ENCODE results near the gene IGFN1.
A peak's percentile ranks its signal among the peaks of the same experiment; 100 is the strongest.

IGFN1 gene

DNA sequence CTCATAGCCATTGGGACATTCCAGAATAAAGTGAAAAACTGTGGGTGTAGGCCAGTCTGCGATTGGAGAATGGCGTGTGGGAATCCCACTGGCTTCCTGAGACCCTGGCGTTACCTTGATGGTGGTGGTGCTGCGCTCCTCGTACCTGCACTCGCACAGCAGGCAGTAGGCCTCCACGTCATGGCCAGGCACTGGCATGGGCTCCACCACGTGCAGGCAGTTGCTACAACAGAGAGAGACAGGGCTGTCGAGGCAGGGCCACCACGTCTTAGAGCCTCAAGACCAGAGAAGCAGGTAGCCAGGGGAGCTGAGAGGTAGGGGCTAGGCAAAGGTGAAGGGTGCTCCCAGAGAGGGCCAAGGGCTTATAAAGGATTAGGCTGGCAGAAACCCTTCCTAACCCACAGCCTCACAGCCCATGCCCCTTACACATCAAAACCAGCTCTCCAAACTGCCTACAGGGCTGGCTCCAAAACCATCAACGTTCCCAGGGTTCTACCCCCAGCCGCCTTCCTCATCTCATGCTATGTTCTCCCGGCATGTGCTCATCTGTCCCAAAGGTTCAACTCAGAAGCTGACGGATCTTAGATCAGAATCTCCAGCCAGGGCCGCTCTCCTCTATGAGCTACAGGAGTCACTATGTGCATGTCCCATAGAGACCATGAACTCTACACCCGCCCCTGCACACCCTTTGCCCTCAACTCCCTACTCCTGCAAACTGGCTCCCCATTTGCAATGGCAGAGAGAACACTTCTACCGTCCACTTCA is 43.8 kb upstream of the IGFN1 start:
- Histone ChIP-seq H3K4me3 (ENCODE audit: insufficient read depth, low read depth, low read length, poor library complexity, severe bottlenecking) (no peak overlapping the region), H3K36me3 (ENCODE audit: control insufficient read depth, insufficient read depth, low read length) (peaks cover 41% of the 10 kb centered on the region), H3K27ac (ENCODE audit: insufficient read depth, low read length, poor library complexity, severe bottlenecking) (no peak overlapping the region), H3K4me1 (ENCODE audit: control insufficient read depth, insufficient read depth, low read length, poor library complexity, severe bottlenecking) (no peaks in the 10 kb centered on the region), H3K9me3 (ENCODE audit: control insufficient read depth, low read length) (no peaks in the 10 kb centered on the region), H3K27me3 (replicated peaks; ENCODE audit: control insufficient read depth, insufficient read depth, low read length, poor library complexity, severe bottlenecking) (no peaks in the 10 kb centered on the region)
- no peak for DNase-seq

DNA sequence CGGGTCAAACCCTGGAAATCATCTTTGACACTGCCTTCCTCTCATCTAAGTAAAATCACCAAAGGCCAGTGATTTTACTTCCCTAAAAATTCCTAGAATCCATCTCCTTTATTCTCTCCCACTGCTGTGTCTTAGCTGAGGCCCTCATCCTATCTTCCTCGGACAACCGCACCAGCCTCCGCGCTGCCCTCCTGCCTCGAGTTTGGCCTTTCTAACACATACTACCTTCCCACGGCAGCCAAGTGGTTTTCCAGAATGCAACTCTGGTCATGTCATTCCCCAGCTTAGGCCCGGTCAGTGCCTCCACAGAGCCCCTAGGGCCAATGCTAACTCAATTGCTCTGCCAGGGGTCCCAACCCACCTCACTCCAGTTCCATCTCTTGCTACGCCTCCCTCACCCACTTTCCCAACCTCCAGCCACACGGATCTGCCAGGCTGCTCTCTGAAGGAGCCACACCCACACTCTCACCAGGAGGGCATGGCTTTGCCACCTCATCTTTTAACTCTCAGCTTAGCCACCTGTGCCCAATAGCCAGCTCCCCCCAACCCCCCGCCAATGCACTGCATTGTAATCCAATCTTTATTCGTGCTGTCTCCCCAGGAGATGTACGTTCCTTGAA is 43.1 kb upstream of the IGFN1 start:
- peaks cover 39% of the 10 kb centered on the region for H3K36me3 ChIP-seq (ENCODE audit: control insufficient read depth, insufficient read depth, low read length)

DNA sequence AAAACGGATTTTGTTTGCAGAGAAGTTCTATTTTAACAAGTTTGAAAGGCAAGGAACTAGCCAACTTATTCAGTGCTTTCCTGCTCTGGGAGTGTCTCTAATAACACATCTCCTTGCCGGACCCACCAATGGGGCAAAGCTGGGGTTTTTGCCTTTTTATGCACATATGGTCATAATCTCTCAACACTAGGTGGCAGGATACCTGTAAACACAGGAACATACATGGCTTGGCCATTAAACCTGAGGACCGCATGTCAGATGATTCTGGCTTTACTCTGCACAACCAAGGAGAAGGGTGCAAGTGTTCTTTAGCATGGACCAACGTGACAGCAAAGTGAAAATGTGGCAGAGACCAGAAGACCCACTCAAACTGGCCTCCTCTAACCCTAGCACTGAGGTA is 41.2 kb upstream of the IGFN1 start:
- Histone ChIP-seq H3K27me3 (replicated peaks; ENCODE audit: control insufficient read depth, insufficient read depth, low read length, poor library complexity, severe bottlenecking) (no peaks in the 10 kb centered on the region), H3K9me3 (ENCODE audit: control insufficient read depth, low read length) (no peaks in the 10 kb centered on the region), H3K4me3 (ENCODE audit: insufficient read depth, low read depth, low read length, poor library complexity, severe bottlenecking) (no peak overlapping the region), H3K36me3 (ENCODE audit: control insufficient read depth, insufficient read depth, low read length) (peaks cover 21% of the 10 kb centered on the region), H3K27ac (ENCODE audit: insufficient read depth, low read length, poor library complexity, severe bottlenecking) (no peak overlapping the region), H3K4me1 (ENCODE audit: control insufficient read depth, insufficient read depth, low read length, poor library complexity, severe bottlenecking) (peaks cover 4% of the 10 kb centered on the region)
- DNase-seq, result no peak

More for the DNA sequence above, 43.1 kb upstream of the IGFN1 start:
- no peak overlapping the region for H3K27ac ChIP-seq (ENCODE audit: insufficient read depth, low read length, poor library complexity, severe bottlenecking)
- DNase-seq, result no peak
- H3K4me3 ChIP-seq (ENCODE audit: insufficient read depth, low read depth, low read length, poor library complexity, severe bottlenecking), result no peak overlapping the region
- H3K4me1 ChIP-seq (ENCODE audit: control insufficient read depth, insufficient read depth, low read length, poor library complexity, severe bottlenecking), result no peaks in the 10 kb centered on the region
- no peaks in the 10 kb centered on the region for H3K27me3 ChIP-seq (replicated peaks; ENCODE audit: control insufficient read depth, insufficient read depth, low read length, poor library complexity, severe bottlenecking)
- no peaks in the 10 kb centered on the region for H3K9me3 ChIP-seq (ENCODE audit: control insufficient read depth, low read length)

DNA sequence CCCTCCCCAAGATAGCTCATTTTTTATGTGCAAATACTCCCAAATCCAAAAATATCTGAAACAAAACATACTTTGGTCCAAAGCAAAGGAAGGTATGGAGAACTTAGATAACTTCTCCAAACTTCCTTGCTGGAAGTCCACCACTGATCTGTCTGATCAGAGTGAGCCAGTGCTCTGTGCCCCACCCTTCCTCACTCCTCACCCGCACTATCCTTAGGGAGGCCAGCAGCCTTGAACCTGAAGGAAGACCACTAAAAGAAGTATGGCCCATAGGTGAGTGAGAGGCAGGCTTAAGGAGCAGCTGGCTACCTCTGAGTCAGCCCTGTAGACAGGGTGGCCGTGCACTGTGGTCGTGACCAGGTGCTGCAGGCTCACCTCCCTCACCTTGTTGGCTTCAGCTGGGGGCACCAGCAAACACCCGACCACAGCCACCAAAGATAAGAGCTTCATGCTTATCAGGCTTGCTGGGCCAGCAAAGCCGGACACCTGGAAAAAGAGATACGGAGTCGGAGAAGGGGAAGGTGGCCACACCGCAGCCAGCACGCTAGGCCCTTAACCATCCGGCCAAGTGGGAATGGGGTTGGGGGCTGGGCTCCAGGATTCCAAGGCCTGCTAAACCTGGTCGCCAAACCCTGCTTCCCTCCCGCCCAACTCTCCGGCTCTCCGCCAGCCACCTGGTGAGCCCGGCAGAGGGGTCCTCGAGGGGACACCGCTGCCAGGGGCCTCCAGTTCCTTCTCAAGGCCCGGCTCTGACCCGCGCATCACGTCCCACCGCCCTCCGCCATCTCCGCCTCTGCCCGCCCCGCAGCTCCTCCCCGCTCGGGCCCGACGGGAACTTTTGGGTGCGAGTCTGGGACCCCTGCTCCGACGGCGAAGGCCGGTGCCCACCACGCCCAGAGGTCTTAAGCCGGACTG is 36.9 kb upstream of the IGFN1 start:
- H3K4me1 ChIP-seq (ENCODE audit: control insufficient read depth, insufficient read depth, low read length, poor library complexity, severe bottlenecking), result peaks cover 8% of the 10 kb centered on the region
- H3K27me3 ChIP-seq (replicated peaks; ENCODE audit: control insufficient read depth, insufficient read depth, low read length, poor library complexity, severe bottlenecking), result no peaks in the 10 kb centered on the region
- no peaks in the 10 kb centered on the region for H3K9me3 ChIP-seq (ENCODE audit: control insufficient read depth, low read length)
- H3K36me3 ChIP-seq (ENCODE audit: control insufficient read depth, insufficient read depth, low read length), result no peaks in the 10 kb centered on the region
- H3K27ac ChIP-seq (ENCODE audit: insufficient read depth, low read length, poor library complexity, severe bottlenecking), result no peak overlapping the region
- peak overlapping the region; percentile 86 for H3K4me3 ChIP-seq (ENCODE audit: insufficient read depth, low read depth, low read length, poor library complexity, severe bottlenecking)
- no peak for DNase-seq

DNA sequence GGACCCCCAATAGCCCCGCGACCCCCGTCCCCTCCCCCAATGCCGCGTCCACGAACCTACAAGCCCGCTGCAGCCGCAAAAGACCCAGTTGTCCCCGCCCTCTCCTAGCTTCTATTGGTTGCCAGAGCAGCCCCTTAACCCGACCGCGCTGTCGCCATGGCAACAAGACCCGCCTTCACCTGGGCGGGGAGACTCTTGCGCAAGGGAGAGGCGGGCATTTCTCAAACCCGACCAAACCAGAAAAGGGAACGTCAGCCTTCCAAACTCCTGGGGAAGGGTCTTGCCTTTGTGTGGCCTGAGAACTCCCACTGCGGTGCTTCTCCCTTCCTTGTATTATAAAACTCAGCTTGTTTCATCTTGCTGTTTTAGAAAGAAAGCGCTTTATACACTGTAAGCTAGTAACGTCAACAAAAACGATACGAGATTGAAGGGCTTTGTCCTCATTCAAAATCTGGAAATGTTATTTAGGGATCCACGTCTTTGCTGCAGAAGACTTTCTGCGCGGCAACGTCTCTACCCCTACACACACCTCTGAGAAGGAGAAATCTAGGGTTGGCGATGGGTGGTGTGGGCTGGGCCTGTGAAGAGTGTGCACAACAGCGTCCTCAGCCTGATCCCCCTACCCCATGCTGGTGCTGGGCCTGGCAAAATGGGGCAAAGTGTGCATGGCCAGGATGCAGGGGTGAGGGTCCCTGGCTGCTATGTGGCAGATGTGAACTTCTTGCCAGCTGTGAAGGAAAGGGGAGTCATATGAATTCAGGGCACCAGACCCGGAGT is 36.0 kb upstream of the IGFN1 start, which contains the start of gene TMEM9:
TMEM9 (minus strand) TSS at position 86 of the 777 bp plus-strand sequence. CDS start 551 bp downstream, outside the sequence.
- Histone ChIP-seq H3K4me3 (ENCODE audit: insufficient read depth, low read depth, low read length, poor library complexity, severe bottlenecking) (peak within 1 kb of the TSS; percentile 86), H3K27me3 (replicated peaks; ENCODE audit: control insufficient read depth, insufficient read depth, low read length, poor library complexity, severe bottlenecking) (no peaks in the 10 kb centered on the region), H3K36me3 (ENCODE audit: control insufficient read depth, insufficient read depth, low read length) (no peaks in the 10 kb centered on the region), H3K9me3 (ENCODE audit: control insufficient read depth, low read length) (no peaks in the 10 kb centered on the region), H3K4me1 (ENCODE audit: control insufficient read depth, insufficient read depth, low read length, poor library complexity, severe bottlenecking) (peaks cover 8% of the 10 kb centered on the region), H3K27ac (ENCODE audit: insufficient read depth, low read length, poor library complexity, severe bottlenecking) (no peak within 1 kb of the TSS)
- peak; percentile 92 to 97 (median 97) for DNase-seq

DNA sequence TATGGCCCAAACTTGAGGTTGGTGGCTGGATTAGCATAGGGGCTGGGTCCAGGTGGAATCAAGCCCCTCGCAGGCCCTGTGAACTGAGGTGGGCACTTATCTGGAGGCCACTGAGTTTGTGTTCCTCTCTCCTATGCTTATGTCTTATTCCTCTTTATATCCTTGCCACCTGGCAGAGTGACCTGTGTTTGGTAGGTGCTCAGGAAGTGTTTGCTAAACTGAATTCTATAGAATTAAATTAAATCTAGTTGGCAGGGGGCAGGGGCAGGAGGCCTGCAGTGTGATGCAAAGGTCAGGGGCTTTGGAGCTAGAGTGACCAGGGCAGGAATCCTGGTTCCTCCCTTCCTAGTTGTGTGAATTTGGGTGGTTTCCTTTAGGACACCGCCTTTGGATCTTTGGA is 35.3 kb upstream of the IGFN1 start:
- H3K36me3 ChIP-seq (ENCODE audit: control insufficient read depth, insufficient read depth, low read length), result no peaks in the 10 kb centered on the region
- no peaks in the 10 kb centered on the region for H3K27me3 ChIP-seq (replicated peaks; ENCODE audit: control insufficient read depth, insufficient read depth, low read length, poor library complexity, severe bottlenecking)
- no peak for DNase-seq
- no peak overlapping the region for H3K27ac ChIP-seq (ENCODE audit: insufficient read depth, low read length, poor library complexity, severe bottlenecking)
- no peak overlapping the region for H3K4me3 ChIP-seq (ENCODE audit: insufficient read depth, low read depth, low read length, poor library complexity, severe bottlenecking)
- no peaks in the 10 kb centered on the region for H3K9me3 ChIP-seq (ENCODE audit: control insufficient read depth, low read length)
- peaks cover 8% of the 10 kb centered on the region for H3K4me1 ChIP-seq (ENCODE audit: control insufficient read depth, insufficient read depth, low read length, poor library complexity, severe bottlenecking)

DNA sequence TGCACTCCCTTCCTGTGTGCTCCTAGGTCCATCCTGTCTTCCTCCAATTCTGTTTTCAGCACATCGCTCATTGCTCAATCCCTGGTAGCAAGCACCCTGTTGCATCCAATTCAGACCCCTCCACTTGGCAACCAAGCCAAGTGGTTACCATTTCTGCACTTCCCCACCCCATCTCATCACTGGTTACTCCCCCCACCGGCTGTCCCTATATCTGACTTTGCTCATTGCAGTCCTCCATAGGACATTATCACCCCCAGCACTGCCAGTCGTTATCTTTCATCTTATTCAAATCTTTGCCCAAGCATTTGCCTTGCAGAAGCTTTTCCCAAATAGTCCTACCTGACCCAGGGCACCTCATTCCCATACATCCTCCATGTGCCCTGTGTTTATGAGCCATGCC is 34.3 kb upstream of the IGFN1 start:
- no peak for DNase-seq
- no peak overlapping the region for H3K4me3 ChIP-seq (ENCODE audit: insufficient read depth, low read depth, low read length, poor library complexity, severe bottlenecking)
- H3K27ac ChIP-seq (ENCODE audit: insufficient read depth, low read length, poor library complexity, severe bottlenecking), result no peak overlapping the region
- no peaks in the 10 kb centered on the region for H3K36me3 ChIP-seq (ENCODE audit: control insufficient read depth, insufficient read depth, low read length)
- H3K27me3 ChIP-seq (replicated peaks; ENCODE audit: control insufficient read depth, insufficient read depth, low read length, poor library complexity, severe bottlenecking), result no peaks in the 10 kb centered on the region
- H3K4me1 ChIP-seq (ENCODE audit: control insufficient read depth, insufficient read depth, low read length, poor library complexity, severe bottlenecking), result peaks cover 8% of the 10 kb centered on the region
- no peaks in the 10 kb centered on the region for H3K9me3 ChIP-seq (ENCODE audit: control insufficient read depth, low read length)

DNA sequence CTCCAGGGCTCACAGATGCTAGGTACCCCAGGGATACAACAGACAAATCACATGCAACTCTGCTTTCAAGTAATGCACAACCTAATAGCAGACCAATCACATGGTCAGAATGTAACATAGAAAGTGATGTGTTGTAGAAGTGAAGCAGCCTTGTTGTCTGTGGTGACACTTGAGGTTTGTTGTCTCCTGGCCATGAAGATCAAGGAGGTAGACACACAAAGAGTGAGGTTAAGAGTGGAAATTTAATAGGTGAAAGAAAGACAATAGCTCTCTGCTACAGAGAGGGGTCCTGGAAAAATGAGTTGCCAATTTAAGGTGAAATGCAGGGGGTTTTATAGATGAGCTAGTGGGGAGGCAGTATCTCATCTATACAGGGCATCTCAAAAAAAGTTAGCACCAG is 33.8 kb upstream of the IGFN1 start:
- Histone ChIP-seq H3K36me3 (ENCODE audit: control insufficient read depth, insufficient read depth, low read length) (no peaks in the 10 kb centered on the region), H3K4me1 (ENCODE audit: control insufficient read depth, insufficient read depth, low read length, poor library complexity, severe bottlenecking) (peaks cover 8% of the 10 kb centered on the region), H3K9me3 (ENCODE audit: control insufficient read depth, low read length) (no peaks in the 10 kb centered on the region), H3K27me3 (replicated peaks; ENCODE audit: control insufficient read depth, insufficient read depth, low read length, poor library complexity, severe bottlenecking) (no peaks in the 10 kb centered on the region), H3K27ac (ENCODE audit: insufficient read depth, low read length, poor library complexity, severe bottlenecking) (no peak overlapping the region), H3K4me3 (ENCODE audit: insufficient read depth, low read depth, low read length, poor library complexity, severe bottlenecking) (no peak overlapping the region)
- no peak for DNase-seq

DNA sequence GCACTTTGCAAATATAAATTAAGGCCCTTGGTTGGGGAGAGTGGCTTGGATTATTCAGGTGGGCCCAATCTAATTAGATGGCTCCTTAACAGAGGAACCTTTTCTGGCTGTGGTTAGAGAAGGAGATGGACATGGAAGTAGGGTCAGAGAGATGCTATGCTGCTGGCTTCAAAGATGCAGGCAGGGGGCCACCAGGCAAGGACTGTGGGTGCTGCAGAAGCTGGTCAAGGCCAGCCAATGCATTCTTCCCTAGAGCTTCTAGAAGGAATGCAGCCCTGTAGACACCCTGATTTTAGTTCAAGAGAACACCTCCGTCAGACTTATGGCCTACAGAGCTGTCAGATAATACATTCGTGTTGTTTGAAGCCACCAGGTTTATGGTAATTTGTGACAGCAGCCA is 32.7 kb upstream of the IGFN1 start:
- H3K27ac ChIP-seq (ENCODE audit: insufficient read depth, low read length, poor library complexity, severe bottlenecking), result no peak overlapping the region
- DNase-seq, result no peak
- no peaks in the 10 kb centered on the region for H3K36me3 ChIP-seq (ENCODE audit: control insufficient read depth, insufficient read depth, low read length)
- H3K4me1 ChIP-seq (ENCODE audit: control insufficient read depth, insufficient read depth, low read length, poor library complexity, severe bottlenecking), result peaks cover 8% of the 10 kb centered on the region
- H3K4me3 ChIP-seq (ENCODE audit: insufficient read depth, low read depth, low read length, poor library complexity, severe bottlenecking), result no peak overlapping the region
- H3K9me3 ChIP-seq (ENCODE audit: control insufficient read depth, low read length), result no peaks in the 10 kb centered on the region
- H3K27me3 ChIP-seq (replicated peaks; ENCODE audit: control insufficient read depth, insufficient read depth, low read length, poor library complexity, severe bottlenecking), result no peaks in the 10 kb centered on the region

Measured in effector memory CD4-positive, alpha-beta T cell (primary cell).